Cardiac fibroblast (primary cell): Measurements from ENCODE around the gene CRACDL.
"Not testable (repeated sequence)": the region's sequence is repeated elsewhere in the genome, so short reads cannot be mapped to it uniquely, and the experiment has no call there.

Experiments used
- DNase-seq, 2 donors: peaks; one replicate each; pipeline versions ENCODE4 v3.0.0 to v3.0.0-alpha.2; 2010; ENCODE audit warnings: low read depth in 2 of 2
- H3K4me3 ChIP-seq, 2 donors: replicated peaks in 1 of 2; 1 replicate in 1 of 2; 2 replicates in 1 of 2; pipeline ENCODE4 v1.5.1; 2011; ENCODE audit warnings: low read depth in 2 of 2, low read length in 2 of 2, mild to moderate bottlenecking in 2 of 2, moderate library complexity in 1 of 2
- CTCF ChIP-seq: IDR thresholded peaks from one replicate; pipeline ENCODE4 v1.5.1; 2011; ENCODE audit warnings: low read depth, mild to moderate bottlenecking, low read length, inconsistent platforms

Gene CRACDL

GRCh38 chr2:98761909-98762308, 174.1 kb downstream of the CRACDL start:
- no peak for TF ChIP-seq CTCF
- DNase-seq: no peak
- no peak overlapping the region for H3K4me3 ChIP-seq

- peak in 1 of 2 donors; percentile 14 for DNase-seq
- TF ChIP-seq CTCF: no peak
- H3K4me3 ChIP-seq: no peak overlapping the region
Observed at GRCh38 chr2:98761267-98761781, 174.7 kb downstream of the CRACDL start.

GRCh38 chr2:98759827-98760625, 176.0 kb downstream of the CRACDL start:
- H3K4me3 ChIP-seq: no peak overlapping the region
- no peak for DNase-seq
- no peak for TF ChIP-seq CTCF

DNA sequence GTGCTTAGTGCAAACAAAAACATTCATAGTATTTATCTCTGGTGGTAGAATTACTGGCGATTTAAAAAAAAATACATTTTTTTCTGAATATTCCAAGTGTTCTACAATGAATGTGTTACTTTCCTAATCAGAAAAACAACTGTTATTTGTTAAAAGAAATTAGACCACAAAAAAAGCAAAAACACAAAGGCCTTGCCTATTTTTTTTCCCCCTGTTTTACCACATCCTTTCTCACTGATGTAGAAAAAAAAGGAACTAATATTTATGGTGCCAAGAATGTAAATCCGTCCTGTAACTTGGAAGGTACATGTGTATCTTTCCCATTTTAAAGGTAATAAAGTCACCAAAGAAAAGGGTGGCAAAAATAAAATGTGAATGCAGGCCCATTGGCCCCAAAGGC, 176.7 kb downstream of the CRACDL start:
- DNase-seq: no peak

DNA sequence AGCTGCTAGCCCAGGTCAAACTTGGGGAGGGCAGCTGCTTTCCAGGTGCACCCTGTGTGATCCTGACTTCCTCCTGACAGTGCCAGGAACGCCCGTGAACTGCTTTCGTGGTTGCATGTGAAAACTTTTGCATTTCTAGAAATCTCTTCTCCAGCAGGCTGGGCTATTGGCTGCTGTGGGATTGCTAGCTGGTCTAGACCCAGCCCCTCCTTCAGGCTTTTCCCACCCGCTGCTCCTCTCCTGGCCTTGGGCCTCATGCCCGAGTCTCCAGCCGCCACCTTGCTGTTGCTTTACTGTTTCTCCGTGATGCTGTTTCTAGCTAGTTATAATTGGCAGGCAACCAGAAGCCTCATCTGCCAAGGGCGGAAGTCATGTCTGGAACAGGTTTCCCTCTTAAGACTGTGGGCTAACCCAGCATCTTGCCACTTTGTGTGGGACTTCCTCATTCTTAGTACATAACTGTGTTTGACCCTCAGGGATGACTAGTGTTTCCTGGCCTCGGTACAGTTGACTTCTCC, 178.1 kb downstream of the CRACDL start:
- H3K4me3 ChIP-seq: no peak overlapping the region
- peak; percentile 93 to 98 for DNase-seq

More for the DNA sequence above, 176.7 kb downstream of the CRACDL start:
- H3K4me3 ChIP-seq: no peak overlapping the region
- TF ChIP-seq CTCF: no peak

DNA sequence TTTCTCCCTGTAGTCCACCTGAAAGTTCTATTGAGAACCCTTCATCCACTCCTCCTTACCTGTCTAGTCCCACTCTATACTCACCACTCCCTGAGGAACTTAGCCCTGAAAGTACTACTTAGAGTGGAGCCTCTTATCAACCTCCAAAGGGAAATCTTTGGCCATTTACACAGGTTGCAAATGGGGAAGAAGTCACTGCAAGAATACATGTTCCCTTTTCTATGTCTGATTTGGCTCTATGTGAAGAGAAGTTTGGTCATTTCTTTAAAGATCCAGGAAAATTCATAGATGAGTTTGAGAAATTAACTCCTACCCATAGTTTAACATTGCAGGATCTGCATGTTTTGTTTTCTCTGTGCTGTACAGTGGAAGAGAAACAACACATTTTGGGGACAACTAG, 182.2 kb downstream of the CRACDL start:
- no peak for DNase-seq
- TF ChIP-seq CTCF: no peak

More for the DNA sequence above, 178.1 kb downstream of the CRACDL start:
- peak; percentile 9 for TF ChIP-seq CTCF

GRCh38 chr2:98752711-98753110, 183.3 kb downstream of the CRACDL start:
- not testable (repeated sequence) for DNase-seq, H3K4me3 ChIP-seq

More for the DNA sequence above, 182.2 kb downstream of the CRACDL start:
- no peak overlapping the region for H3K4me3 ChIP-seq
